Liver (tissue), 9 donors: ENCODE results near the gene SREBF1. TPM values are rescaled to one million over a fixed set of nuclear protein-coding genes. Genes with fewer than 3 reads are reported as not detected.

Experiments used
- DNase-seq: peaks from one replicate; pipeline ENCODE4 v3.0.0-alpha.2; 2017; ENCODE audit warnings: low spot score
- H3K27ac ChIP-seq, 2 donors: one replicate each; pipeline ENCODE4 v1.7.0; 2013; ENCODE audit warnings: inconsistent platforms in 2 of 2, low read length in 2 of 2, control low read depth in 1 of 2, low read depth in 1 of 2, mild to moderate bottlenecking in 1 of 2
- H3K27me3 ChIP-seq, 4 donors: one replicate each; pipeline versions ENCODE4 v1.6.1 to v1.7.0; 2013; ENCODE audit warnings: low read length in 3 of 4, inconsistent platforms in 1 of 4, mild to moderate bottlenecking in 1 of 4, moderate library complexity in 1 of 4; ENCODE audit not compliant: control insufficient read depth in 4 of 4, insufficient read depth in 4 of 4
- H3K36me3 ChIP-seq, 4 donors: one replicate each; pipeline versions ENCODE4 v1.6.1 to v1.7.0; 2013; ENCODE audit warnings: low read length in 3 of 4, mild to moderate bottlenecking in 3 of 4, low read depth in 1 of 4, moderate library complexity in 1 of 4; ENCODE audit not compliant: control insufficient read depth in 4 of 4, insufficient read depth in 3 of 4
- H3K4me1 ChIP-seq, 4 donors: one replicate each; pipeline versions ENCODE4 v1.6.1 to v1.7.0; 2013; ENCODE audit warnings: low read length in 3 of 4, mild to moderate bottlenecking in 3 of 4, moderate library complexity in 1 of 4; ENCODE audit not compliant: control insufficient read depth in 4 of 4, insufficient read depth in 4 of 4
- H3K4me3 ChIP-seq, 3 donors: one replicate each; pipeline versions ENCODE4 v1.6.1 to v1.7.0; 2013; ENCODE audit warnings: low read length in 3 of 3, control low read depth in 1 of 3, low read depth in 1 of 3, mild to moderate bottlenecking in 1 of 3
- H3K9ac ChIP-seq, 2 donors: one replicate each; pipeline ENCODE4 v1.7.0; 2013; ENCODE audit warnings: low read length in 2 of 2, mild to moderate bottlenecking in 2 of 2, moderate library complexity in 2 of 2, control low read depth in 1 of 2, low read depth in 1 of 2
- H3K9me3 ChIP-seq, 4 donors: one replicate each; pipeline versions ENCODE4 v1.6.1 to v1.7.0; 2013; ENCODE audit warnings: low read length in 3 of 4; ENCODE audit not compliant: control insufficient read depth in 4 of 4
- ATF3 ChIP-seq: IDR thresholded peaks from 2 replicates; pipeline ENCODE4 v1.6.1; 2016; ENCODE audit warnings: antibody characterized with exemption
- CTCF ChIP-seq: fragments of 150-350 bp; IDR thresholded peaks from 2 replicates; pipeline ENCODE4 v1.5.1; 2017; ENCODE audit warnings: improper control_type of control experiment, low read depth, low read length; ENCODE audit not compliant: missing input control
- EGR1 ChIP-seq, 2 donors: IDR thresholded peaks; 2 replicates each; pipeline ENCODE4 v1.6.1; 2016 to 2018; ENCODE audit warnings: antibody characterized with exemption in 2 of 2, low read depth in 2 of 2
- FOXA1 ChIP-seq: IDR thresholded peaks from 2 replicates; pipeline ENCODE4 v1.6.1; 2016; ENCODE audit warnings: antibody characterized with exemption
- FOXA2 ChIP-seq: IDR thresholded peaks from 2 replicates; pipeline ENCODE4 v1.6.1; 2016; ENCODE audit warnings: antibody characterized with exemption
- GABPA ChIP-seq, 2 donors: IDR thresholded peaks in 1 of 2; conservative IDR thresholded peaks in 1 of 2; 2 replicates each; pipeline ENCODE4 v1.6.1; 2016; ENCODE audit warnings: antibody characterized with exemption in 2 of 2, mild to moderate bottlenecking in 1 of 2, moderate library complexity in 1 of 2
- HNF4A ChIP-seq, 2 donors: conservative IDR thresholded peaks; 2 replicates each; pipeline ENCODE4 v1.6.1; 2016; ENCODE audit warnings: antibody characterized with exemption in 2 of 2, mild to moderate bottlenecking in 2 of 2
- HNF4G ChIP-seq: IDR thresholded peaks from 2 replicates; pipeline ENCODE4 v1.6.1; 2016; ENCODE audit warnings: antibody characterized with exemption
- JUND ChIP-seq, 2 donors: IDR thresholded peaks; 2 replicates each; pipeline ENCODE4 v1.6.1; 2016; ENCODE audit warnings: antibody characterized with exemption in 2 of 2
- NR2F2 ChIP-seq: IDR thresholded peaks from 2 replicates; pipeline ENCODE4 v1.6.1; 2016; ENCODE audit warnings: antibody characterized with exemption
- REST ChIP-seq: IDR thresholded peaks from 2 replicates; pipeline ENCODE4 v1.6.1; 2016; ENCODE audit warnings: antibody characterized with exemption, mild to moderate bottlenecking
- SP1 ChIP-seq: IDR thresholded peaks from 2 replicates; pipeline ENCODE4 v1.6.1; 2018; ENCODE audit warnings: antibody characterized with exemption, mild to moderate bottlenecking
- TAF1 ChIP-seq: conservative IDR thresholded peaks from 2 replicates; pipeline ENCODE4 v1.6.1; 2016; ENCODE audit warnings: antibody characterized with exemption, mild to moderate bottlenecking
- YY1 ChIP-seq: IDR thresholded peaks from 2 replicates; pipeline ENCODE4 v1.6.1; 2016; ENCODE audit warnings: antibody characterized with exemption, mild to moderate bottlenecking
- ZBTB33 ChIP-seq: IDR thresholded peaks from 2 replicates; pipeline ENCODE4 v1.6.1; 2016; ENCODE audit warnings: antibody characterized with exemption
- WGBS: extraction: QIAGEN DNeasy Blood & Tissue Kit; methylation state at CpG from one replicate; pipeline ENCODE4 v1.1.7; 2013; 5-methylcytosine and 5-hydroxymethylcytosine counted together
- polyA plus RNA-seq, 2 donors: library from polyadenylated mRNA; stranded (reverse) in 1 of 2; unstranded in 1 of 2; fragments of 200-250 nt in 1 of 2; fragments of >200 nt in 1 of 2; fragmentation: Nextera tagmentation in 1 of 2; extraction: Ambion mirVana in 1 of 2; gene quantifications; one replicate each; pipeline versions ENCODE4 v1.2.1 to v1.2.3, GENCODE V29; 2013 to 2015
- total RNA-seq, 2 donors: library from RNA; depleted of rRNA; stranded (reverse); fragments of >200 nt; gene quantifications; one replicate each; pipeline ENCODE4 v1.2.3, GENCODE V29; 2014
- donor health status: healthy.
- donor health status: healthy.
- donor health status: healthy.
- donor health status: healthy.
- donor health status: healthy.

Gene SREBF1
- total and polyA plus RNA-seq, 4 donors = 66.8 to 133 (median 101) TPM

GRCh38 chr17:17800504-17801021 lies 36.2 kb downstream of the SREBF1 start:
- no peak overlapping the region for H3K9ac ChIP-seq
- H3K9me3 ChIP-seq = no peaks in the 10 kb centered on the region
- no peaks in the 10 kb centered on the region for H3K27me3 ChIP-seq
- no peak overlapping the region for H3K27ac ChIP-seq
- WGBS = 97% methylated on average over 12 of the region's 12 CpGs
- peaks cover 0 to 22% (median 2%) of the 10 kb centered on the region in 4 donors for H3K36me3 ChIP-seq
- TF ChIP-seq CTCF (no peak), GABPA (IDR thresholded peaks at IDR 0.05 in 1 of 2, conservative IDR thresholded peaks at IDR 0.05 in 1 of 2) (no peak), ZBTB33 (no peak), REST (no peak), NR2F2 (no peak), YY1 (no peak), HNF4A (conservative IDR thresholded peaks at IDR 0.05) (no peak), EGR1 (IDR thresholded peaks at IDR 0.05; ENCODE audit: low read depth in 2 of 2) (no peak), FOXA2 (no peak), HNF4G (no peak)
- H3K4me1 ChIP-seq = peaks cover 0 to under 1% (median 0%) of the 10 kb centered on the region in 4 donors
- H3K4me3 ChIP-seq = no peak overlapping the region
- DNase-seq = no peak

- no peaks in the 10 kb centered on the region for H3K27me3 ChIP-seq
- no peaks in the 10 kb centered on the region for H3K9me3 ChIP-seq
- H3K4me3 ChIP-seq = no peak overlapping the region
- DNase-seq = no peak
- 92% methylated on average over 16 of the region's 16 CpGs for WGBS
- TF ChIP-seq TAF1 (no peak), REST (no peak), HNF4A (conservative IDR thresholded peaks at IDR 0.05) (no peak), FOXA2 (no peak), CTCF (no peak), ATF3 (no peak), SP1 (no peak), JUND (IDR thresholded peaks at IDR 0.05) (no peak), FOXA1 (no peak), HNF4G (no peak)
- H3K27ac ChIP-seq = no peak overlapping the region
- no peaks in the 10 kb centered on the region for H3K4me1 ChIP-seq
- H3K9ac ChIP-seq = no peak overlapping the region
- H3K36me3 ChIP-seq = peaks cover 0 to 27% (median 4%) of the 10 kb centered on the region in 4 donors
Measured at GRCh38 chr17:17798573-17799255, 38.1 kb downstream of the SREBF1 start.
